Bone marrow (tissue), 2 donors: Measurements from ENCODE around the gene UHMK1.
"Not testable (repeated sequence)": the region's sequence is repeated elsewhere in the genome, so short reads cannot be mapped to it uniquely, and the experiment has no call there.

ENCODE experiments used
- DNase-seq, 2 donors: peaks; one replicate each; lab custom pipeline; 2025; lab: John Stamatoyannopoulos, UW

UHMK1 gene

DNA sequence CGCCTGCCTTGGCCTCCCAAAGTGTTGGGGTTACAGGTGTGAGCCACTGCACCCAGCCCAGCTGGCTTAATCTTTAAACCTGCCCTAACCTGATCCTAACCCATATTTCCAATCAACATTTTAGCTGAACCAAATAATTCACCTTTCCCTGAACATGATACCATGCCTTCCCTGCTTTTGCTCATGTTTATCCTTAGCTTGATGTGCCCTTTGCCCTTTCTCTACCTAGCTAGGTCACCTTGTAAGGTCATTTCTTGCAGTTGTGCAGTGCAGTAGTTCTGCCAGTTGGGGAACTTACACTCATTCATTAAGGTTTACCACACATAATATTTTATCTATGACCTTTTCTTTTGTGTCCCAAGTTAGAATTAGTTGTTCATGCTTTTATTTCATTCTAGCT, 69.3 kb downstream of the UHMK1 start:
- DNase-seq = no peak

DNA sequence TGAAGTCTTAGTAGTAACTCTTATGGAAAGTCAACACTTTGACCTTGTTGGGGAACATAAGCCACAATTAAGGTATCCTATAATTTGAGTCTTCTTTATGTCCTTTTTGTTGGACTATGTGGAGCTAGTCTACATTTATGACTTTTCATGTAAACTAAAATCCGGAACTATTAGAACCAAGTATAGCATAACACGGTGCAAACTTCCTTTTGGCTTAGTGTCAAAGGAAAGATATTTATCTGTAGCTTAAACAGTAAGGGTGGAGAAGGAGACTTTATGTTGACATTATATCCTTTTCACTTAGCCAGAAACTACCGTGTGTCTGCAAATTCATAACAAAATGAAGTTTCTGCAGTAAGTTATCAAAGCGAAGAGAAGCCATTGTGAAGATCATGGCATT, 71.2 kb downstream of the UHMK1 start:
- DNase-seq = peak in 1 of 2 donors; percentile 4

- DNase-seq = no peak
Measured at GRCh38 chr1:162570718-162571117, 73.1 kb downstream of the UHMK1 start.

DNA sequence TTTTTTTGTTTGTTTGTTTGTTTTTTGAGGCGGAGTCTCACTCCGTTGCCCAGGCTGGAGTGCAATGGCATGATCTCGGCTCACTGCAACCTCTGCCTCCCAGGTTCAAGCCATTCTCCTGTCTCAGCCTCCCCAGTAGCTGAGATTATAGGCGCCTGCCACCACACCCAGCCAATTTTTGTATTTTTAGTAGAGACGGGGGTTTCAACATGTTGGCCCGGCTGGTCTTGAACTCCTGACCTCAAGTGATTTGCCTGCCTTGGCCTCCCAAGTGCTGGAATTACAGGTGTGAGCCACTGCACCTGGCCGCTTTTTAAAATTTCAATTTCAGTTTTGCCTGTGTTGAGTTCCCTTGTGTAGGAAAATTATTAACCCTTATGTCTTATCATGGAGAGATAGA, 73.5 kb downstream of the UHMK1 start:
- not testable (repeated sequence) for DNase-seq

DNA sequence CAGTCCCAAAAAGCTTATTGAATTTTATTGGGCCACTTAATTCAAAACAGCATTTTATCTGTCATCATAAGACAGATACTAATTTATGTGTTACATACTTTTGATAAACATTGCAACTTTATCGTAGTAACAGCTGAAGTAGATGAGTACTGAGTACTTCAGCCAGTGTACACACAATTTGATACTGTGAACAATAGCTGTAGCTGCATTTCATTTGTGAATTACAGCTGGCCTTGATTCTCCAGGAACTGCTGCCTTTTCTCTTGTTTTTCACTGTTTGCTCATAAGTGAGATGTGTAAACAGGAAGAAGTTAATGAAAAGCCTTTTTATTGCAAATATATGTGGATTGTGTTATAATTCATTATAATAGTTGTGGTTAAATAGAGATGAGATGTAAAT, 74.1 kb downstream of the UHMK1 start:
- no peak for DNase-seq

DNA sequence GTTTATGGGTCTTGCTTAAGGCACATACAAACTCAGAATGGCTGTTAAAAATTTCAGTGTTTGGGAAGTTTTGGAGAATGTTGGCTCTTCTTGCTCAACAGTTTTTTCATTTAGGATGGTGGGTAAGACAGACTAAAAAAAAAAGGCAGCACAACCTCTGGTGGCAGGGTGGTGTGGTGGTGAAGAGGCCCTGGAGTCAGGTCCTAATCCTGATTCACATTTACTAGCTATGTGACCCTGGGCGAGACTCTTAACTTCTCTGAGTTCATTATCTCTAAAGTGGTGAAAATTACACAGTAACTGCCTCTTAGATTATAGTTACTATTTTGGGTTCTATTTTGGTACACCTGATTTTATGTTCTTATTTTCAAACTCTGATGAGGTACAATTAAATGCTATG, 75.5 kb downstream of the UHMK1 start:
- no peak for DNase-seq

DNA sequence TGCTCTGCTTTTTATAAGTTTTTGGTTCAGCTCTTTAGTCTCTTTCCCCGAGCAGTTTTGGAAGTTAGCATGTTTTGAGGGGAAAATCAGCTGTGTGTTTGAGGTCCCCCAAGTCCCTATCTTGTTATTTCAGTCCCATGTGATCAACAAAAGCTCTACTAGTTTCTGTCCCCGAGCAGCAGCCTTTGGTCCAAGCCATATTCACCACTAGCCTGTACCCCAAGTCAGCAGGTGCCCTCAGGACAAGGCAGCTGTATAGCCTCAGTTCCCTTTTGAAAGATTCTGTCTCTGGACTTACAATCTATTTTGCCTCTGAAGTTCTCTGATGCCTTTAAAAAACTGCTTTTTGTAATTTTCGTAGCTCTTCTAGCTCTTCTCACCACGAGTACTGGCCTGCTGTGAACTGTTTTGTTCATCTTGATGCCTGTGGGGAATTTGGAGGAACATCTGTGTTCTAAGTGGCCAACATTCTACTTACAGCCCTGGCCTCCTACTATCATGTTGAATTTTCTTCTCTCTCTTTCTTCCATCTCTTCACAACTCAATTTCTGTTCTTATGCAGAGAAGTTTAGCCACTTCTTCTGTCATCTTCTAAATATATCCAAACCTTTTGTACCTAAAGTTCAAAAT, 80.6 kb downstream of the UHMK1 start:
- no peak for DNase-seq

GRCh38 chr1:162578936-162579335, 81.3 kb downstream of the UHMK1 start:
- DNase-seq = no peak
